Measurements from ENCODE around the gene MCRIP1. TPM values are rescaled to one million over a fixed set of nuclear protein-coding genes. Genes with fewer than 3 reads are reported as not detected.
A peak's percentile ranks its signal among the peaks of the same experiment; 100 is the strongest.

Gene MCRIP1
- total and polyA plus RNA-seq, 9 of the 15 experiments (the other 6 are each of a cell fraction or from before 2014, with no cell fraction given) = 0.39 to 35.8 (median 9.7) TPM

DNA sequence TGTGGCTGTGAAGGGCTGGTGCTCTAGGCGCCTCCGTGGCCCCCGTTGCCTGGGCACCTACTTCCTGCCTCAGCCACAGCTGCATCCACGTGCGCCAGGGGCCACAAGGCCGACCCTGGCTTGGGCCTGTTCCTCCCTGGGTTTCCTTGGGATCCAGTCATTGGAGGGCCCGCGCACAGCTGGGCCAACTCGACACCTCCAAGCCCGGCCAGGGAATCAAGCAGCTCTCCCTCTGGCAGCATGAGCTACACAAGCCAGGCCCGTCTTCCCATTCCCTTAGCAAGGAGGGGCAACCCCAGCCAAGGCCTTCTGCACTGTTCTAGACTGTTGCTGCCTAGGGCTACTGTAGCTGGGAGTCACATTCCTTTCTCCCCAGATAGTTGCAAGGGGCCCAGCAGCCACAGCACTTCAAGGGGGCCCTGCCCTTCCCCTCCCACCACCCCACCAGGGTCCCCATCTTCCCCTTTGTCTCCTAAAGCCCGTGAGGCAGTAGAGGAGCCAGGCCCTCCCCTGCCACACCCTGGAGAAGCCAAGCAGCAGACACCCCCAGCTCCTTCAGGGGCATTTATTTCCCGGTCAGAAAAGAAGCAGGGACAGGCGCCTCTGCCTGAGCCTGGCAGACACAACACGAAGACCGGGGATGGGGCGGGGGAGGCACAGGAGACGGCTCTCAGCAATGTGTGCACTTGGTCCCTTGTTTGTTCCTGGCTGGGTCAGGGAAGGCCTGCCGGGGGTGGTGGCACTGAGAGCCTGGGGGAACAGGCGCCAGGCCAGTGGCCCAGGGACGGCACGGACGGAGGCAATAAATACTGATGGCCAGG lies 34.3 kb upstream of the MCRIP1 start (continued):
- 0 out of 2 replicates have a peak, but pooled peaks have one; percentile 7 for TF ChIP-seq KLF13 (tag; IDR thresholded peaks at IDR 0.05; ENCODE audit: borderline replicate concordance, low read depth)
- no peak for TF ChIP-seq HEY1 (CRISPR knock-in tag; IDR thresholded peaks at IDR 0.05; ENCODE audit: borderline replicate concordance)
- no peak for TF ChIP-seq ZNF197 (CRISPR knock-in tag; IDR thresholded peaks at IDR 0.05; ENCODE audit: low read depth)
- TF ChIP-seq TARDBP (IDR thresholded peaks at IDR 0.05) = no peak
- no peak for TF ChIP-seq ZFP36 (IDR thresholded peaks at IDR 0.05; ENCODE audit: low read depth, low read length, partially characterized antibody)
- no peak for TF ChIP-seq ZNF785 (CRISPR knock-in tag; IDR thresholded peaks at IDR 0.05)
- TF ChIP-seq ESRRA (IDR thresholded peaks at IDR 0.05; ENCODE audit: borderline replicate concordance, low read depth) = no peak
- no peak for TF ChIP-seq RAD51 (IDR thresholded peaks at IDR 0.05; ENCODE audit: borderline replicate concordance, low read depth)
- TF ChIP-seq GABPB1 (CRISPR knock-in tag; IDR thresholded peaks at IDR 0.05) = peak; percentile 49; the same call in 1 of the 2 replicates
- no peak for TF ChIP-seq KLF1 (tag; IDR thresholded peaks at IDR 0.05)
- TF ChIP-seq MCM3 (IDR thresholded peaks at IDR 0.05) = no peak
- peak; percentile 88 for TF ChIP-seq TAF15 (IDR thresholded peaks at IDR 0.05; ENCODE audit: low read depth, low read length)
- TF ChIP-seq MAFF (IDR thresholded peaks at IDR 0.05; ENCODE audit: low read length) = no peak
- 0 out of 2 replicates have a peak, but pooled peaks have one; percentile 13 for TF ChIP-seq CREM (IDR thresholded peaks at IDR 0.05; ENCODE audit: low read depth)
- TF ChIP-seq ETV6 (IDR thresholded peaks at IDR 0.05; ENCODE audit: borderline replicate concordance in 1 of 2, low read depth in 2 of 2, low read length in 1 of 2) = no peak
- no peak for TF ChIP-seq ETV6 (CRISPR knock-in tag; IDR thresholded peaks at IDR 0.05; ENCODE audit: borderline replicate concordance)
- TF ChIP-seq ATF4 (CRISPR knock-in tag; IDR thresholded peaks at IDR 0.05) = no peak
- no peak for TF ChIP-seq HDAC8 (tag; IDR thresholded peaks at IDR 0.05)
- no peak for TF ChIP-seq HLTF (IDR thresholded peaks at IDR 0.05)
- TF ChIP-seq NFE2L1 (tag; IDR thresholded peaks at IDR 0.05; ENCODE audit: borderline replicate concordance, low read depth) = no peak
- TF ChIP-seq ZNF586 (CRISPR knock-in tag; conservative IDR thresholded peaks at IDR 0.05) = no peak
- TF ChIP-seq ZBTB33 (CRISPR knock-in tag; IDR thresholded peaks at IDR 0.05) = peak; percentile 72; the same call in 1 of the 2 replicates
- no peak for TF ChIP-seq FOXP1 (CRISPR knock-in tag; IDR thresholded peaks at IDR 0.05)
- peak; percentile 15 to 23; a peak in 1 of 4 replicates for TF ChIP-seq MAZ (CRISPR knock-in tag; conservative IDR thresholded peaks at IDR 0.05 in 1 of 2, IDR thresholded peaks at IDR 0.05 in 1 of 2)
- TF ChIP-seq TEAD2 (tag; IDR thresholded peaks at IDR 0.05) = no peak
- peak; percentile 21; the same call in 1 of the 2 replicates for TF ChIP-seq RFX7 (CRISPR knock-in tag; IDR thresholded peaks at IDR 0.05)

All from K562 (cell line).